T47D (cell line): ENCODE measurements around the gene HSPA6.
A peak's percentile ranks its signal among the peaks of the same experiment; 100 is the strongest.
"Not testable (repeated sequence)": the region's sequence is repeated elsewhere in the genome, so short reads cannot be mapped to it uniquely, and the experiment has no call there.

ENCODE experiments used
- DNase-seq, 2 experiments: peaks; one replicate each; pipeline versions ENCODE4 v3.0.0 to v3.0.0-alpha.2; 2011 to 2012; ENCODE audit warnings: low read depth in 1 of 2, low spot score in 1 of 2
- JUND ChIP-seq: IDR thresholded peaks from 2 replicates; pipeline ENCODE4 v1.6.1; 2012; ENCODE audit warnings: low read depth
- in situ Hi-C: cut with HindIII; loops from 2 replicates; pipeline ENCODE4 v1.10.0; 2016; ENCODE audit warnings: low sequenced_read_pairs, low pct_unique_long_range_greater_than_20kb

The HSPA6 gene

GRCh38 chr1:161531986-161532643 lies 7.8 kb downstream of the HSPA6 start:
- no peak for TF ChIP-seq JUND
- DNase-seq = no peak
- in situ Hi-C loops = no loop called here

GRCh38 chr1:161532644-161533567 lies 8.6 kb downstream of the HSPA6 start:
- in situ Hi-C loops, DNase-seq: not testable (repeated sequence)

GRCh38 chr1:161537068-161537669 lies 12.8 kb downstream of the HSPA6 start:
- in situ Hi-C loops = not testable (repeated sequence)
- peak in 1 of 2 experiments; percentile 22 for DNase-seq

- in situ Hi-C loops, DNase-seq: not testable (repeated sequence)
Observed at GRCh38 chr1:161538925-161539479, 14.7 kb downstream of the HSPA6 start.

GRCh38 chr1:161539731-161540569 lies 15.6 kb downstream of the HSPA6 start:
- DNase-seq, in situ Hi-C loops: not testable (repeated sequence)

GRCh38 chr1:161540570-161540960 lies 16.2 kb downstream of the HSPA6 start:
- in situ Hi-C loops, DNase-seq: not testable (repeated sequence)

- in situ Hi-C loops, DNase-seq: not testable (repeated sequence)
Observed at GRCh38 chr1:161542091-161542559, 17.8 kb downstream of the HSPA6 start.

GRCh38 chr1:161543125-161543524 lies 18.8 kb downstream of the HSPA6 start:
- DNase-seq, in situ Hi-C loops: not testable (repeated sequence)

- DNase-seq, in situ Hi-C loops: not testable (repeated sequence)
Observed at GRCh38 chr1:161545005-161545731, 20.8 kb downstream of the HSPA6 start.

GRCh38 chr1:161547995-161548741 lies 23.8 kb downstream of the HSPA6 start:
- in situ Hi-C loops, DNase-seq: not testable (repeated sequence)

- in situ Hi-C loops, DNase-seq: not testable (repeated sequence)
Observed at GRCh38 chr1:161548749-161549406, 24.5 kb downstream of the HSPA6 start.
